ENCODE data around the gene EPHA1. TPM values are rescaled to one million over a fixed set of nuclear protein-coding genes. Genes with fewer than 3 reads are reported as not detected.
A peak's percentile ranks its signal among the peaks of the same experiment; 100 is the strongest.

Gene EPHA1
- total and polyA plus RNA-seq, 2 experiments from 2014 or later = 60.7 to 154 TPM

DNA sequence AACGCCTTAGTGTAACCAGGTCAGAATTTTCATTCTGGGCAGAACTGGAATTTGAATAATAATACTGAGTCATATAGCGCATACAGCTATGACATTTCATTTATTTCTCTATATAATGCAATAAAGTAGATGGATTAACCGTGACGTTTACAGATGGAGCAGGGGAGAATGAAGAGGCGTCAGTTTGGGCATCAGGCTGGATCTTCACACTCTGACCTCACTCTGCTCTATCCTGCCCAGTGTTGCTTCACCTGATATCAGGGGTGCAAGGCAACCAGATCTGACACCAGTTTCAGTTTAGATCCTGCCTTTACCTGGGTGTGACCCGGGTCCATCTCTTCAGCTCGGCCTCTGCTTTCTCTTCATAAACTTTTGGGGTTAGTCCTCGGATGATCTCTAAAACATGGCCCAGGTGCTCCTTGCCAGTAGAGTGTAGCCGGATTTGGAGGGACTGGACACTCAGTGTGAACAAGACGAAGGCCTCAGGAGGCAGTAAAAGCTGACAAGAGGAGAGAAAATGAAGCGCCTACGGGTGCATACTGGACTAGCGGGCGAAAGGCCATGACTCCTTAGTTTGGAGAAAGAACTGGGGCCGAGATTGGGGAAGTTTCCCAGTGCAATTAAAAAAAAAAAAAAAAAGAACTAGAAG, 28.9 kb downstream of the EPHA1 start:
- peak overlapping the region; percentile 95 for H3K4me2 ChIP-seq
- DNase-seq (ENCODE audit: low spot score) (no peak), ATAC-seq (no peak; the same call in 2 of the 3 replicates)
- H3K4me3 ChIP-seq = peak overlapping the region; percentile 99
- peaks cover 9% of the 10 kb centered on the region; the same call in 1 of the 2 replicates for H3F3A ChIP-seq (replicated peaks; ENCODE audit: low read depth)
- H3K27me3 Mint-ChIP-seq (ENCODE audit: insufficient read depth, low read depth, poor library complexity) = peaks cover 4% of the 10 kb centered on the region
- peaks cover 11% of the 10 kb centered on the region; the same call in 2 of the 3 replicates for H3K36me3 Mint-ChIP-seq (ENCODE audit: low read depth)
- no peaks in the 10 kb centered on the region for H3K27me3 ChIP-seq (ENCODE audit: insufficient read depth)
- no peaks in the 10 kb centered on the region; the same call in 2 of the 3 replicates for H3K9me3 Mint-ChIP-seq
- H3K4me3 Mint-ChIP-seq = peak overlapping the region; percentile 73
- peak overlapping the region; percentile 76; the same call in 1 of the 2 replicates for H3K27ac Mint-ChIP-seq
- H2AFZ ChIP-seq = no peak overlapping the region
- H3K36me3 ChIP-seq (ENCODE audit: insufficient read depth) = peaks cover 7% of the 10 kb centered on the region; the same call in 1 of the 2 replicates
- H3K27ac ChIP-seq (ENCODE audit: low read depth) = peak overlapping the region; percentile 78
- TF ChIP-seq JUNB (IDR thresholded peaks at IDR 0.05; ENCODE audit: unreplicated experiment) = no peak
- no peak for TF ChIP-seq POLR2AphosphoS5 (IDR thresholded peaks at IDR 0.05; ENCODE audit: low read depth)
- peaks cover 40% of the 10 kb centered on the region for H3K79me2 ChIP-seq (replicated peaks; ENCODE audit: insufficient read depth)
- peaks cover 36% of the 10 kb centered on the region for H3K4me1 Mint-ChIP-seq
- H3K4me1 ChIP-seq (ENCODE audit: insufficient read depth) = peaks cover 31% of the 10 kb centered on the region
- H3K9me2 ChIP-seq (ENCODE audit: insufficient read depth) = no peaks in the 10 kb centered on the region
- peaks cover 23% of the 10 kb centered on the region for H4K20me1 ChIP-seq (replicated peaks; ENCODE audit: insufficient read depth)

DNA sequence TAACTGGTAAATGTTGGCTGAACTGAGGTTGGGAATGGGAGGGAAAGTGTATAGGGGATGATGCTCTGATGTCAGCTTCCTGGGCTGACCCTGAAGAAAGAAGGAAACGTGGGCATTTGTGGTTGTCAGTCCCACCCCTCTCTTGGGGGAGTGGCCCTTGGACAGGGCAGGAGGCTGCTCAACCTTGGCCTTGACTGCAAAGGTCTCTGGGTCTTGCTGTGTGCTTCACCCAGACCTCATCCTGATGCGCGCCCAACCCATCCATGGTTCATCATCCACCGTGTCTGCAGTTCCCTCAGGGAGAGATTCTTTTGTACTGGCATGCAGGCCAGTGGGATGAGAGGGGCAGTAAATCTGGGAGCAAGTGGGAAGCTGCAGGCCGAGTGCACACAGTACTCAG, 32.3 kb downstream of the EPHA1 start:
- no peak overlapping the region for H3K4me2 ChIP-seq
- peaks cover 6% of the 10 kb centered on the region; the same call in 1 of the 2 replicates for H3K9me2 ChIP-seq (ENCODE audit: insufficient read depth)
- peaks cover 39% of the 10 kb centered on the region for H3K4me1 ChIP-seq (ENCODE audit: insufficient read depth)
- H3K4me1 Mint-ChIP-seq = peaks cover 47% of the 10 kb centered on the region
- no peak overlapping the region; the same call in 1 of the 2 replicates for H3K27ac Mint-ChIP-seq
- no peak overlapping the region for H2AFZ ChIP-seq
- no peaks in the 10 kb centered on the region; the same call in 2 of the 3 replicates for H3K9me3 Mint-ChIP-seq
- no peaks in the 10 kb centered on the region for H4K20me1 ChIP-seq (replicated peaks; ENCODE audit: insufficient read depth)
- H3K27me3 ChIP-seq (ENCODE audit: insufficient read depth) = no peaks in the 10 kb centered on the region
- no peak overlapping the region for H3K4me3 Mint-ChIP-seq
- peaks cover 11% of the 10 kb centered on the region; the same call in 2 of the 3 replicates for H3K36me3 Mint-ChIP-seq (ENCODE audit: low read depth)
- TF ChIP-seq, protein P1, sequence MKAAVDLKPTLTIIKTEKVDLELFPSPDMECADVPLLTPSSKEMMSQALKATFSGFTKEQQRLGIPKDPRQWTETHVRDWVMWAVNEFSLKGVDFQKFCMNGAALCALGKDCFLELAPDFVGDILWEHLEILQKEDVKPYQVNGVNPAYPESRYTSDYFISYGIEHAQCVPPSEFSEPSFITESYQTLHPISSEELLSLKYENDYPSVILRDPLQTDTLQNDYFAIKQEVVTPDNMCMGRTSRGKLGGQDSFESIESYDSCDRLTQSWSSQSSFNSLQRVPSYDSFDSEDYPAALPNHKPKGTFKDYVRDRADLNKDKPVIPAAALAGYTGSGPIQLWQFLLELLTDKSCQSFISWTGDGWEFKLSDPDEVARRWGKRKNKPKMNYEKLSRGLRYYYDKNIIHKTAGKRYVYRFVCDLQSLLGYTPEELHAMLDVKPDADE (IDR thresholded peaks at IDR 0.05) = no peak
- TF ChIP-seq, protein P2, sequence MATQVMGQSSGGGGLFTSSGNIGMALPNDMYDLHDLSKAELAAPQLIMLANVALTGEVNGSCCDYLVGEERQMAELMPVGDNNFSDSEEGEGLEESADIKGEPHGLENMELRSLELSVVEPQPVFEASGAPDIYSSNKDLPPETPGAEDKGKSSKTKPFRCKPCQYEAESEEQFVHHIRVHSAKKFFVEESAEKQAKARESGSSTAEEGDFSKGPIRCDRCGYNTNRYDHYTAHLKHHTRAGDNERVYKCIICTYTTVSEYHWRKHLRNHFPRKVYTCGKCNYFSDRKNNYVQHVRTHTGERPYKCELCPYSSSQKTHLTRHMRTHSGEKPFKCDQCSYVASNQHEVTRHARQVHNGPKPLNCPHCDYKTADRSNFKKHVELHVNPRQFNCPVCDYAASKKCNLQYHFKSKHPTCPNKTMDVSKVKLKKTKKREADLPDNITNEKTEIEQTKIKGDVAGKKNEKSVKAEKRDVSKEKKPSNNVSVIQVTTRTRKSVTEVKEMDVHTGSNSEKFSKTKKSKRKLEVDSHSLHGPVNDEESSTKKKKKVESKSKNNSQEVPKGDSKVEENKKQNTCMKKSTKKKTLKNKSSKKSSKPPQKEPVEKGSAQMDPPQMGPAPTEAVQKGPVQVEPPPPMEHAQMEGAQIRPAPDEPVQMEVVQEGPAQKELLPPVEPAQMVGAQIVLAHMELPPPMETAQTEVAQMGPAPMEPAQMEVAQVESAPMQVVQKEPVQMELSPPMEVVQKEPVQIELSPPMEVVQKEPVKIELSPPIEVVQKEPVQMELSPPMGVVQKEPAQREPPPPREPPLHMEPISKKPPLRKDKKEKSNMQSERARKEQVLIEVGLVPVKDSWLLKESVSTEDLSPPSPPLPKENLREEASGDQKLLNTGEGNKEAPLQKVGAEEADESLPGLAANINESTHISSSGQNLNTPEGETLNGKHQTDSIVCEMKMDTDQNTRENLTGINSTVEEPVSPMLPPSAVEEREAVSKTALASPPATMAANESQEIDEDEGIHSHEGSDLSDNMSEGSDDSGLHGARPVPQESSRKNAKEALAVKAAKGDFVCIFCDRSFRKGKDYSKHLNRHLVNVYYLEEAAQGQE (IDR thresholded peaks at IDR 0.05; ENCODE audit: unreplicated experiment) = no peak
- TF ChIP-seq JUNB (IDR thresholded peaks at IDR 0.05; ENCODE audit: unreplicated experiment) = no peak
- TF ChIP-seq, protein P3, sequence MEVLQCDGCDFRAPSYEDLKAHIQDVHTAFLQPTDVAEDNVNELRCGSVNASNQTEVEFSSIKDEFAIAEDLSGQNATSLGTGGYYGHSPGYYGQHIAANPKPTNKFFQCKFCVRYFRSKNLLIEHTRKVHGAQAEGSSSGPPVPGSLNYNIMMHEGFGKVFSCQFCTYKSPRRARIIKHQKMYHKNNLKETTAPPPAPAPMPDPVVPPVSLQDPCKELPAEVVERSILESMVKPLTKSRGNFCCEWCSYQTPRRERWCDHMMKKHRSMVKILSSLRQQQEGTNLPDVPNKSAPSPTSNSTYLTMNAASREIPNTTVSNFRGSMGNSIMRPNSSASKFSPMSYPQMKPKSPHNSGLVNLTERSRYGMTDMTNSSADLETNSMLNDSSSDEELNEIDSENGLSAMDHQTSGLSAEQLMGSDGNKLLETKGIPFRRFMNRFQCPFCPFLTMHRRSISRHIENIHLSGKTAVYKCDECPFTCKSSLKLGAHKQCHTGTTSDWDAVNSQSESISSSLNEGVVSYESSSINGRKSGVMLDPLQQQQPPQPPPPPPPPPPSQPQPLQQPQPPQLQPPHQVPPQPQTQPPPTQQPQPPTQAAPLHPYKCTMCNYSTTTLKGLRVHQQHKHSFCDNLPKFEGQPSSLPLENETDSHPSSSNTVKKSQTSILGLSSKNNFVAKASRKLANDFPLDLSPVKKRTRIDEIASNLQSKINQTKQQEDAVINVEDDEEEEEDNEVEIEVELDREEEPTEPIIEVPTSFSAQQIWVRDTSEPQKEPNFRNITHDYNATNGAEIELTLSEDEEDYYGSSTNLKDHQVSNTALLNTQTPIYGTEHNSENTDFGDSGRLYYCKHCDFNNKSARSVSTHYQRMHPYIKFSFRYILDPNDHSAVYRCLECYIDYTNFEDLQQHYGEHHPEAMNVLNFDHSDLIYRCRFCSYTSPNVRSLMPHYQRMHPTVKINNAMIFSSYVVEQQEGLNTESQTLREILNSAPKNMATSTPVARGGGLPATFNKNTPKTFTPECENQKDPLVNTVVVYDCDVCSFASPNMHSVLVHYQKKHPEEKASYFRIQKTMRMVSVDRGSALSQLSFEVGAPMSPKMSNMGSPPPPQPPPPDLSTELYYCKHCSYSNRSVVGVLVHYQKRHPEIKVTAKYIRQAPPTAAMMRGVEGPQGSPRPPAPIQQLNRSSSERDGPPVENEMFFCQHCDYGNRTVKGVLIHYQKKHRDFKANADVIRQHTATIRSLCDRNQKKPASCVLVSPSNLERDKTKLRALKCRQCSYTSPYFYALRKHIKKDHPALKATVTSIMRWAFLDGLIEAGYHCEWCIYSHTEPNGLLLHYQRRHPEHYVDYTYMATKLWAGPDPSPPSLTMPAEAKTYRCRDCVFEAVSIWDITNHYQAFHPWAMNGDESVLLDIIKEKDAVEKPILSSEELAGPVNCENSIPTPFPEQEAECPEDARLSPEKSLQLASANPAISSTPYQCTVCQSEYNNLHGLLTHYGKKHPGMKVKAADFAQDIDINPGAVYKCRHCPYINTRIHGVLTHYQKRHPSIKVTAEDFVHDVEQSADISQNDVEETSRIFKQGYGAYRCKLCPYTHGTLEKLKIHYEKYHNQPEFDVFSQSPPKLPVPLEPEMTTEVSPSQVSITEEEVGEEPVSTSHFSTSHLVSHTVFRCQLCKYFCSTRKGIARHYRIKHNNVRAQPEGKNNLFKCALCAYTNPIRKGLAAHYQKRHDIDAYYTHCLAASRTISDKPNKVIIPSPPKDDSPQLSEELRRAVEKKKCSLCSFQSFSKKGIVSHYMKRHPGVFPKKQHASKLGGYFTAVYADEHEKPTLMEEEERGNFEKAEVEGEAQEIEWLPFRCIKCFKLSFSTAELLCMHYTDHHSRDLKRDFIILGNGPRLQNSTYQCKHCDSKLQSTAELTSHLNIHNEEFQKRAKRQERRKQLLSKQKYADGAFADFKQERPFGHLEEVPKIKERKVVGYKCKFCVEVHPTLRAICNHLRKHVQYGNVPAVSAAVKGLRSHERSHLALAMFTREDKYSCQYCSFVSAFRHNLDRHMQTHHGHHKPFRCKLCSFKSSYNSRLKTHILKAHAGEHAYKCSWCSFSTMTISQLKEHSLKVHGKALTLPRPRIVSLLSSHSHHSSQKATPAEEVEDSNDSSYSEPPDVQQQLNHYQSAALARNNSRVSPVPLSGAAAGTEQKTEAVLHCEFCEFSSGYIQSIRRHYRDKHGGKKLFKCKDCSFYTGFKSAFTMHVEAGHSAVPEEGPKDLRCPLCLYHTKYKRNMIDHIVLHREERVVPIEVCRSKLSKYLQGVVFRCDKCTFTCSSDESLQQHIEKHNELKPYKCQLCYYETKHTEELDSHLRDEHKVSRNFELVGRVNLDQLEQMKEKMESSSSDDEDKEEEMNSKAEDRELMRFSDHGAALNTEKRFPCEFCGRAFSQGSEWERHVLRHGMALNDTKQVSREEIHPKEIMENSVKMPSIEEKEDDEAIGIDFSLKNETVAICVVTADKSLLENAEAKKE (CRISPR knock-in tag; IDR thresholded peaks at IDR 0.05) = no peak
- no peak for TF ChIP-seq EZH2 (IDR thresholded peaks at IDR 0.05; ENCODE audit: low read depth, unreplicated experiment)
- TF ChIP-seq CREB1 (CRISPR knock-in tag; IDR thresholded peaks at IDR 0.05; ENCODE audit: low read depth) = no peak
- TF ChIP-seq ZNF331 (CRISPR knock-in tag; IDR thresholded peaks at IDR 0.05; ENCODE audit: low read depth) = no peak
- TF ChIP-seq ZNF114 (CRISPR knock-in tag; IDR thresholded peaks at IDR 0.05) = no peak
- ATAC-seq = no peak
- H3K36me3 ChIP-seq (ENCODE audit: insufficient read depth) = no peaks in the 10 kb centered on the region
- H3K4me3 ChIP-seq = no peak overlapping the region
- peaks cover 6% of the 10 kb centered on the region for H3K27me3 Mint-ChIP-seq (ENCODE audit: insufficient read depth, low read depth, poor library complexity)
- no peak for DNase-seq (ENCODE audit: low spot score)
- H3K27ac ChIP-seq (ENCODE audit: low read depth) = no peak overlapping the region
- 0 out of 2 replicates have a peak, but pooled peaks cover 3% of the 10 kb centered on the region for H3F3A ChIP-seq (replicated peaks; ENCODE audit: low read depth)
- H3K79me2 ChIP-seq (replicated peaks; ENCODE audit: insufficient read depth) = peaks cover 9% of the 10 kb centered on the region

Measured in GM23338 (cell line).